Stomach (tissue), 4 donors: Measurements from ENCODE around the gene GPX8.

Source experiments
- CTCF ChIP-seq, 7 experiments: fragments of 450-650 bp in 4 of 7; fragments of 200-600 bp in 3 of 7; sonication (generic) in 3 of 7; IDR thresholded peaks; one replicate each; pipeline ENCODE4 v1.5.1; 2016 to 2019; ENCODE audit warnings: antibody characterized with exemption in 7 of 7, control low read depth in 2 of 7, mild to moderate bottlenecking in 1 of 7
- EP300 ChIP-seq: sonication (generic); formaldehyde crosslinking; IDR thresholded peaks from one replicate; pipeline ENCODE4 v1.6.1; 2017; ENCODE audit warnings: antibody characterized with exemption
- POLR2A ChIP-seq, 4 donors: fragments of 450-650 bp; IDR thresholded peaks; one replicate each; pipeline ENCODE4 v1.6.1; 2016; ENCODE audit warnings: antibody characterized with exemption in 4 of 4, control low read depth in 2 of 4, mild to moderate bottlenecking in 1 of 4, moderate library complexity in 1 of 4

- no peak for TF ChIP-seq CTCF (IDR thresholded peaks at IDR 0.05)
- no peak for TF ChIP-seq EP300
- no peak for TF ChIP-seq POLR2A (IDR thresholded peaks at IDR 0.05)
These were observed 5.1 kb upstream of the GPX8 start for GRCh38 chr5:55154873-55155272.
